Uterus (tissue), 4 donors: ENCODE data around the gene RREB1. TPM values are rescaled to one million over a fixed set of nuclear protein-coding genes. Genes with fewer than 3 reads are reported as not detected.
"Not testable (repeated sequence)": the region's sequence is repeated elsewhere in the genome, so short reads cannot be mapped to it uniquely, and the experiment has no call there.

Experiments
- DNase-seq, 2 donors: peaks; one replicate each; pipeline ENCODE4 v3.0.0-alpha.2; 2019 to 2020
- H3K27ac ChIP-seq, 2 donors: fragments of 200-600 bp; sonication (generic); 1 replicate in 1 of 2; 2 replicates in 1 of 2; pipeline ENCODE4 v1.5.1; 2016 to 2018
- H3K27me3 ChIP-seq, 2 donors: fragments of 200-600 bp; sonication (generic); one replicate each; pipeline ENCODE4 v1.5.1; 2018 to 2019; ENCODE audit warnings: control low read depth in 1 of 2
- H3K36me3 ChIP-seq, 2 donors: fragments of 200-600 bp; sonication (generic); one replicate each; pipeline ENCODE4 v1.5.1; 2019; ENCODE audit warnings: control low read depth in 1 of 2
- H3K4me1 ChIP-seq, 2 donors: fragments of 200-600 bp; sonication (generic); one replicate each; pipeline ENCODE4 v1.5.1; 2018 to 2019; ENCODE audit warnings: control low read depth in 1 of 2
- H3K4me3 ChIP-seq, 2 donors: fragments of 200-600 bp; sonication (generic); 1 replicate in 1 of 2; 2 replicates in 1 of 2; pipeline ENCODE4 v1.5.1; 2018 to 2019; ENCODE audit warnings: mild to moderate bottlenecking in 1 of 2
- H3K9me3 ChIP-seq, 2 donors: fragments of 200-600 bp; sonication (generic); one replicate each; pipeline ENCODE4 v1.5.1; 2019; ENCODE audit warnings: control low read depth in 1 of 2
- POLR2A ChIP-seq, 2 donors: fragments of 450-650 bp; IDR thresholded peaks; one replicate each; pipeline ENCODE4 v1.6.1; 2016; ENCODE audit warnings: antibody characterized with exemption in 2 of 2, mild to moderate bottlenecking in 1 of 2, moderate library complexity in 1 of 2
- intact Hi-C: fragments of 100-400 bp; cut with DNase I; formaldehyde crosslinking; loops from one replicate; pipeline ENCODE4 v1.15.1; 2023; ENCODE audit warnings: low total_unique reads
- total RNA-seq, 4 donors: library from RNA; depleted of rRNA in 3 of 4; stranded (reverse); fragments of >200 nt in 3 of 4; gene quantifications; one replicate each; pipeline versions ENCODE4 v1.1.0 to v1.2.4, GENCODE V29; 2014 to 2023
- TF ChIP-seq, protein P1 (sequence below), 4 experiments: fragments of 200-600 bp in 2 of 4; fragments of 450-650 bp in 2 of 4; sonication (generic) in 2 of 4; IDR thresholded peaks; one replicate each; pipeline ENCODE4 v1.5.1; 2016 to 2019; ENCODE audit warnings: antibody characterized with exemption in 4 of 4, mild to moderate bottlenecking in 2 of 4, moderate library complexity in 1 of 4
- donor health status: DM: yes; HTN: yes; CAD: no.

Gene RREB1
- total RNA-seq, 4 donors from 2014 or later, result 15.1 to 65.9 (median 22.7) TPM

DNA sequence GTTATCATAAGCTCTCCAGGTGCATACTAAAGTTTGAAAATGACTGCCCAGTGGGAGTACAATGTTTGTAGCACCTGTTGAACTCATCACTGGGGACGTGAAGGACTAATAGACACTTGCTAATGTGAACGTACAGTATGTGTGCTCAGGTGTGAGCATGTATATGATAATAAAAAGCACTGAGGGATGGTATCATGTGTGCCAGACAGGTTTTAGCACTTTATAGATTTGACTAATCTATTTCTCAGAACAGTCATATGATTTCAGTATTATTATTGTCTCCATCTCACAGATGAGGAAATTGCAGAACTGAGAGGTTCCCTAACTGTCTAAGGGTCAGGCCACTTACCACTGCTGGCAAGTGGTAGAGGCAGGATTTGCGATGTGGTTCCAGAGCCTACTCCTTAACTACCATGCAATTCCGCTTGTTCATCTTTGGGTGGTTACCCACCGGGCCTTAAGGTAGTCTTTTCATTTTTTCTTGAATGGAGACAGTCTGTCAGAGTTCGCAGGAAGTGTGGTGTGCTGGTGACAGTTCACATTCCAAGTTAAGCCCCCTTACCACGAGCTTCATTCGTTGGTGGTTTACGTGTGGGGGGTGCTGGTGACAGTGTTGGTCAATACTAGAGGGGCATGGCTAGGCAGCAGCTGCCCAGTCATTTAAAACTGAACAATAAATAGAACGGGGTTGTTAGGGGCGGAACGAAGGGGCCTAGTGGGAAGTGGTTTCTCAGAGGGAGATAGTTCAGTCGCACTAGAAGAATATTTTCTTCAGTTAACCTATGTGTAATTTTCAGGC is 46.8 kb downstream of the RREB1 start:
- H3K36me3 ChIP-seq, result no peaks in the 10 kb centered on the region
- TF ChIP-seq POLR2A (IDR thresholded peaks at IDR 0.05), result no peak
- TF ChIP-seq, protein P1, sequence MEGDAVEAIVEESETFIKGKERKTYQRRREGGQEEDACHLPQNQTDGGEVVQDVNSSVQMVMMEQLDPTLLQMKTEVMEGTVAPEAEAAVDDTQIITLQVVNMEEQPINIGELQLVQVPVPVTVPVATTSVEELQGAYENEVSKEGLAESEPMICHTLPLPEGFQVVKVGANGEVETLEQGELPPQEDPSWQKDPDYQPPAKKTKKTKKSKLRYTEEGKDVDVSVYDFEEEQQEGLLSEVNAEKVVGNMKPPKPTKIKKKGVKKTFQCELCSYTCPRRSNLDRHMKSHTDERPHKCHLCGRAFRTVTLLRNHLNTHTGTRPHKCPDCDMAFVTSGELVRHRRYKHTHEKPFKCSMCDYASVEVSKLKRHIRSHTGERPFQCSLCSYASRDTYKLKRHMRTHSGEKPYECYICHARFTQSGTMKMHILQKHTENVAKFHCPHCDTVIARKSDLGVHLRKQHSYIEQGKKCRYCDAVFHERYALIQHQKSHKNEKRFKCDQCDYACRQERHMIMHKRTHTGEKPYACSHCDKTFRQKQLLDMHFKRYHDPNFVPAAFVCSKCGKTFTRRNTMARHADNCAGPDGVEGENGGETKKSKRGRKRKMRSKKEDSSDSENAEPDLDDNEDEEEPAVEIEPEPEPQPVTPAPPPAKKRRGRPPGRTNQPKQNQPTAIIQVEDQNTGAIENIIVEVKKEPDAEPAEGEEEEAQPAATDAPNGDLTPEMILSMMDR (IDR thresholded peaks at IDR 0.05), result no peak
- H3K9me3 ChIP-seq, result no peaks in the 10 kb centered on the region
- H3K27ac ChIP-seq, result no peak overlapping the region
- H3K4me1 ChIP-seq, result peaks cover 0 to 8% of the 10 kb centered on the region in 2 donors
- H3K27me3 ChIP-seq, result no peaks in the 10 kb centered on the region
- intact Hi-C loops, result no loop called here
- no peak overlapping the region for H3K4me3 ChIP-seq
- no peak for DNase-seq

DNA sequence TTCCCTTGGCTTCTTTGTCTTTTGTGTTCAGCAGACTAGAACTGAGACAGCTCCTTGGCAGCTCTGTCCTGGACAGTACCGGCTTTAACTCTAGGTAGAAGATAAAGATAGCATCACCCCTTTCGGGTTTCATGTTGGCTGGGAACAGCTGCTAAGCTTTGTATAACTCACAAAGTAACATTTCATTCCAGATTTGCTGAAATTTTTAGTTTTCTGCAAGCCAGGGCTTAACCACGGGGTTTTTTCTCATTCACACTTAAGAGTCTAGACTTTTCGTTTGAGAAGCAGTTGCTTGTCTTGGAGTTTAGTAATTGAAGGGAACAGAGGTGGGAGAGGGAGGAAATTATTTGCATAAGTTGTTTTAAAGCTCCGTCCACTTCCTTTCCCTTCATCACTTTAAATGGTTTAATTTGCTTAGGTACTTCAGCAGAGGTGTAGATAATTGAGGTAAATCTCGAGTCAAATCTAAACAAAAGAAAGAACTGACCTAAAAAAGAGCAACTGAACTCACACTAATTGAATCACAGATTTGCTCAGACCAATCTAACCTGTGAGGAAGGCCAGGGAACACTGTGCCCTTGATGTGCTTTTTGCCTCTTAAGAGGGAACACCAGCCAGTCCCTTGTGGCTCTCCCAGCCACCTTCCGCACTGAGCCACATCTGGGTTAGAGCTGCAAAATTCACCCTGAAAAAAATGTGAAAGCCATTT is 48.3 kb downstream of the RREB1 start:
- no peak overlapping the region for H3K27ac ChIP-seq

DNA sequence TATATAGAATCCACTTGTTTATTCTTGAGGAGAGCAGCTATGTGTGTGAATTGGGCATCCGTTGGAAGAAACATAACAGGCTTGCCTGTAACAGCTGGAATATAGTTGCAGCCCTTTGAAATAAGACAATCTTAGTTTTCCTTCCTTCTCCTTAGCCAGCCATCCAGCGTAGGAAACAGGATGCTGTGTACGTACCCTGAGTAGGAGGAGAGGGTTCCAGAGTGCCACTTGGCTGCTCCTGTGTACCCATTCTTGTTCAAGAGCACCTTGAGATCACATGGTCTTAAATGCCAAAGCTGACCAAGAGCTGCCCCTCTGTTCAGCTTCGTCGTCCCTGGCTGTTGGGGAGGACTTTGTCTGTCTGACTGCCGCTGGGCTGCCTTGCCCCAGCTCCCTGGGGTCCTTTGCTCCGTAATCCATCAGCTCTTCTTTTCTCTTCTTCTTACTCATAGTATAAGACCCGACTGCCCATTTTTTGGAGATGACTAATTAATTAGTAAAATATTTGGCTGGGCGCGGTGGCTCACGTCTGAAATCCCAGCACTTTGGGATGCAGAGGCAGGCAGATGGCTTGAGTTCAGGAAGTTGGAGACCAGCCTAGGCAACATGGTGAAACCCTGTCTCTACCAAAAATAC is 49.0 kb downstream of the RREB1 start:
- intact Hi-C loops, result no loop called here
- no peak overlapping the region for H3K4me3 ChIP-seq
- peaks cover 0 to 8% of the 10 kb centered on the region in 2 donors for H3K4me1 ChIP-seq
- H3K9me3 ChIP-seq, result no peaks in the 10 kb centered on the region
- DNase-seq, result no peak
- H3K36me3 ChIP-seq, result no peaks in the 10 kb centered on the region
- TF ChIP-seq POLR2A (IDR thresholded peaks at IDR 0.05), result no peak
- TF ChIP-seq, protein P1 (IDR thresholded peaks at IDR 0.05), result no peak
- H3K27ac ChIP-seq, result no peak overlapping the region
- H3K27me3 ChIP-seq, result no peaks in the 10 kb centered on the region

More for the DNA sequence above, 48.3 kb downstream of the RREB1 start:
- Histone ChIP-seq H3K4me1 (peaks cover 0 to 8% of the 10 kb centered on the region in 2 donors), H3K4me3 (no peak overlapping the region), H3K36me3 (no peaks in the 10 kb centered on the region), H3K9me3 (no peaks in the 10 kb centered on the region), H3K27me3 (no peaks in the 10 kb centered on the region)
- intact Hi-C loops, result no loop called here
- no peak for TF ChIP-seq POLR2A (IDR thresholded peaks at IDR 0.05)
- DNase-seq, result no peak

DNA sequence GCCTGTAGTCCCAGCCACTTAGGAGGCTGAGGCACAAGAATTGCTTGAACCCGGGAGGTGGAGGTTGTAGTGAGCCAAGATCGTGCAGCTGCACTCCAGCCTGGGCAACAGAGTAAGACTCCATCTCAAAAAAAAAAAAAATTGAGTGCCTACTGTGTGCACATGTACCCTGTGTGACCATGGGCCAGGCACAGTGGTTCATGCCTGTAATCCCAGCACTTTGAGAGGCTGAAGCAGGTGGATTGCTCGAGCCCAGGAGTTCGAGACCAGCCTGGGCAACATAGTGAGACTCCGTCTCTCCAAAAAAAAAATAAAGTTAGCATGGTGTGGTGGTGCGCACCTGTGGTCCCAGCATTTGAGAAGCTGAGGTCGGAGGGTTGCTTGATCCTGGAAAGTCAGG is 49.5 kb downstream of the RREB1 start:
- intact Hi-C loops, H3K4me1 ChIP-seq, DNase-seq, H3K27ac ChIP-seq, H3K36me3 ChIP-seq, H3K4me3 ChIP-seq, H3K9me3 ChIP-seq, H3K27me3 ChIP-seq: not testable (repeated sequence)

DNA sequence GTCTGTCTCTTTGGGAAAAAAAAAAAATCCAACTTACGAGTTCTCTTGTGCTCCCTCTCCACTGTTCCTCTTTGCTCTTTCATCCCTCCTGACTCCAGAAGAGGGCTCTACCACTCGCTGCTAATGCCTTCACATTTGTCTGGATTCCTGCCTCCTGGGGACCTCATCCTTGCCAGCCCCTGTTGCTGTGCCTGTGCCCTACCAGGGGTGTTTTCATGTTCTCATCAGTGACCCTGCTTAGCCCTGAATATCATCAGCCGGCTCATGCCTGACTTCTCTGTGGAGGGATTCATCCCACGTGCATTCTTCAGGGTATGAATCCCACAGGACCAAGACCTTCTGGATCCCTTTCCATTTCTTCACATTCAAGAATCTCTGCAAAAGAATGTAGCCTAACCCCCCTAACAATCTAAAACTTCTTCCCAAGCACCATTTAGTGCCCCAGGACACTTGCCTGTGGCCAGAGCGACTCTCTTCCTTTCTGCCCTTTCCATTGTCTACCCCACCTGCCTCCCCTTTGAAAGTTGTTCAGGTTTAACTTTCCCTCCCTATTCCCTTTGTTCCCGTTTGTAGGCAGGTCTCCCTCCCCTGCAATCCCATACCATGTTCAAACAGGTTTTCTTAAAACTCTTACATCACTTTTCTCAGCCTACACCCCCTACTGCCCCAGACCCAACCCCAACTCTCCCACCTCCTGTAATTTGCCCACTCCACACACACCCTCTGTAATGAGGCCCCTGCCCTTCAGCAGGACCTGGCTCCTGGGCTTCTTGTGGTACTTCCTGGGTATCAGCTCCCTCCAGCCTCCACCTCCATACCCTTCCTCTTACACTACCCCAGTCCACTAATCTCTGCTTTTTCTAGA is 50.2 kb downstream of the RREB1 start:
- no peak for DNase-seq
- Histone ChIP-seq H3K36me3 (no peaks in the 10 kb centered on the region), H3K9me3 (no peaks in the 10 kb centered on the region), H3K4me1 (peaks cover 0 to 8% of the 10 kb centered on the region in 2 donors), H3K4me3 (no peak overlapping the region), H3K27me3 (no peaks in the 10 kb centered on the region), H3K27ac (no peak overlapping the region)
- TF ChIP-seq, protein P1 (IDR thresholded peaks at IDR 0.05), result no peak
- TF ChIP-seq POLR2A (IDR thresholded peaks at IDR 0.05), result no peak
- intact Hi-C loops, result no loop called here
